ENCODE results near the gene RAP1GAP.

GRCh38 chr1:21598417-21598816 lies 70.7 kb downstream of the RAP1GAP start:
- TF ChIP-seq, protein P1, sequence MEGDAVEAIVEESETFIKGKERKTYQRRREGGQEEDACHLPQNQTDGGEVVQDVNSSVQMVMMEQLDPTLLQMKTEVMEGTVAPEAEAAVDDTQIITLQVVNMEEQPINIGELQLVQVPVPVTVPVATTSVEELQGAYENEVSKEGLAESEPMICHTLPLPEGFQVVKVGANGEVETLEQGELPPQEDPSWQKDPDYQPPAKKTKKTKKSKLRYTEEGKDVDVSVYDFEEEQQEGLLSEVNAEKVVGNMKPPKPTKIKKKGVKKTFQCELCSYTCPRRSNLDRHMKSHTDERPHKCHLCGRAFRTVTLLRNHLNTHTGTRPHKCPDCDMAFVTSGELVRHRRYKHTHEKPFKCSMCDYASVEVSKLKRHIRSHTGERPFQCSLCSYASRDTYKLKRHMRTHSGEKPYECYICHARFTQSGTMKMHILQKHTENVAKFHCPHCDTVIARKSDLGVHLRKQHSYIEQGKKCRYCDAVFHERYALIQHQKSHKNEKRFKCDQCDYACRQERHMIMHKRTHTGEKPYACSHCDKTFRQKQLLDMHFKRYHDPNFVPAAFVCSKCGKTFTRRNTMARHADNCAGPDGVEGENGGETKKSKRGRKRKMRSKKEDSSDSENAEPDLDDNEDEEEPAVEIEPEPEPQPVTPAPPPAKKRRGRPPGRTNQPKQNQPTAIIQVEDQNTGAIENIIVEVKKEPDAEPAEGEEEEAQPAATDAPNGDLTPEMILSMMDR (conservative IDR thresholded peaks at IDR 0.05 in 1 of 2, IDR thresholded peaks at IDR 0.05 in 1 of 2; ENCODE audit: extremely low read depth in 1 of 2, insufficient read depth in 1 of 2, low read depth in 1 of 2, low read length in 2 of 2), result no peak
- no peak for TF ChIP-seq EZH2 (IDR thresholded peaks at IDR 0.05; ENCODE audit: borderline replicate concordance, low read length)
